Measurements from ENCODE around the gene FLYWCH2.

FLYWCH2 gene

GRCh38 chr16:2845116-2845515 lies 37.9 kb upstream of the FLYWCH2 start:
- H3K27me3 ChIP-seq (ENCODE audit: low read depth): no peaks in the 10 kb centered on the region
- in situ Hi-C loops (cut with MboI; ENCODE audit: low sequenced_read_pairs): no loop called here
- H3K4me3 ChIP-seq: no peak overlapping the region
- H3K4me1 ChIP-seq: peaks cover 9% of the 10 kb centered on the region
- H3K9me3 ChIP-seq: peaks cover 5% of the 10 kb centered on the region; the same call in 1 of the 2 replicates
- no peak for DNase-seq (ENCODE audit: low spot score in 2 of 2)
- no peaks in the 10 kb centered on the region for H3K36me3 ChIP-seq (replicated peaks)

- Histone ChIP-seq H3K9me3 (peaks cover 5% of the 10 kb centered on the region; the same call in 1 of the 2 replicates), H3K27me3 (ENCODE audit: low read depth) (no peaks in the 10 kb centered on the region), H3K4me3 (no peak overlapping the region), H3K4me1 (peaks cover 9% of the 10 kb centered on the region), H3K36me3 (replicated peaks) (no peaks in the 10 kb centered on the region)
- in situ Hi-C loops (cut with MboI; ENCODE audit: low sequenced_read_pairs): no loop called here
- no peak for DNase-seq (ENCODE audit: low spot score in 2 of 2)
These were observed 36.3 kb upstream of the FLYWCH2 start for GRCh38 chr16:2846511-2847310.

- in situ Hi-C loops (cut with MboI; ENCODE audit: low sequenced_read_pairs): no loop called here
These were observed 33.9 kb upstream of the FLYWCH2 start for GRCh38 chr16:2848933-2849725.

GRCh38 chr16:2852003-2852730 lies 30.8 kb upstream of the FLYWCH2 start:
- Histone ChIP-seq H3K4me3 (no peak overlapping the region), H3K9me3 (peaks cover 8% of the 10 kb centered on the region), H3K4me1 (no peaks in the 10 kb centered on the region), H3K27me3 (ENCODE audit: low read depth) (no peaks in the 10 kb centered on the region), H3K36me3 (replicated peaks) (no peaks in the 10 kb centered on the region)
- DNase-seq (ENCODE audit: low spot score in 2 of 2): no peak
- in situ Hi-C loops (cut with MboI; ENCODE audit: low sequenced_read_pairs): no loop called here

More at GRCh38 chr16:2848933-2849725, 33.9 kb upstream of the FLYWCH2 start:
- Histone ChIP-seq H3K9me3 (no peaks in the 10 kb centered on the region; the same call in 1 of the 2 replicates), H3K36me3 (replicated peaks) (no peaks in the 10 kb centered on the region), H3K4me1 (no peaks in the 10 kb centered on the region), H3K4me3 (no peak overlapping the region), H3K27me3 (ENCODE audit: low read depth) (no peaks in the 10 kb centered on the region)
- DNase-seq (ENCODE audit: low spot score in 2 of 2): no peak

GRCh38 chr16:2852731-2853507 lies 30.1 kb upstream of the FLYWCH2 start:
- no peak overlapping the region for H3K4me3 ChIP-seq
- in situ Hi-C loops (cut with MboI; ENCODE audit: low sequenced_read_pairs): no loop called here
- H3K27me3 ChIP-seq (ENCODE audit: low read depth): peaks cover 6% of the 10 kb centered on the region
- H3K36me3 ChIP-seq (replicated peaks): no peaks in the 10 kb centered on the region
- no peaks in the 10 kb centered on the region for H3K4me1 ChIP-seq
- peaks cover 8% of the 10 kb centered on the region for H3K9me3 ChIP-seq
- no peak for DNase-seq (ENCODE audit: low spot score in 2 of 2)

GRCh38 chr16:2853531-2854073 lies 29.4 kb upstream of the FLYWCH2 start:
- no peak for DNase-seq (ENCODE audit: low spot score in 2 of 2)
- Histone ChIP-seq H3K9me3 (peaks cover 8% of the 10 kb centered on the region), H3K4me3 (no peak overlapping the region), H3K36me3 (replicated peaks) (no peaks in the 10 kb centered on the region), H3K4me1 (no peaks in the 10 kb centered on the region), H3K27me3 (ENCODE audit: low read depth) (peaks cover 12% of the 10 kb centered on the region)
- in situ Hi-C loops (cut with MboI; ENCODE audit: low sequenced_read_pairs): no loop called here

GRCh38 chr16:2854700-2855309 lies 28.2 kb upstream of the FLYWCH2 start:
- H3K4me3 ChIP-seq: no peak overlapping the region
- H3K27me3 ChIP-seq (ENCODE audit: low read depth): peaks cover 18% of the 10 kb centered on the region
- no peaks in the 10 kb centered on the region for H3K4me1 ChIP-seq
- in situ Hi-C loops (cut with MboI; ENCODE audit: low sequenced_read_pairs): no loop called here
- H3K9me3 ChIP-seq: peaks cover 8% of the 10 kb centered on the region
- H3K36me3 ChIP-seq (replicated peaks): no peaks in the 10 kb centered on the region
- DNase-seq (ENCODE audit: low spot score in 2 of 2): no peak

GRCh38 chr16:2855536-2855935 lies 27.5 kb upstream of the FLYWCH2 start:
- DNase-seq (ENCODE audit: low spot score in 2 of 2): no peak
- in situ Hi-C loops (cut with MboI; ENCODE audit: low sequenced_read_pairs): no loop called here
- Histone ChIP-seq H3K4me1 (no peaks in the 10 kb centered on the region), H3K27me3 (ENCODE audit: low read depth) (peaks cover 18% of the 10 kb centered on the region), H3K36me3 (replicated peaks) (no peaks in the 10 kb centered on the region), H3K9me3 (peaks cover 8% of the 10 kb centered on the region), H3K4me3 (no peak overlapping the region)

- in situ Hi-C loops (cut with MboI; ENCODE audit: low sequenced_read_pairs): no loop called here
- no peaks in the 10 kb centered on the region for H3K4me1 ChIP-seq
- peak in 1 of 2 experiments; percentile 30 for DNase-seq (ENCODE audit: low spot score in 2 of 2)
- H3K4me3 ChIP-seq: no peak overlapping the region
- H3K9me3 ChIP-seq: peaks cover 8% of the 10 kb centered on the region
- H3K27me3 ChIP-seq (ENCODE audit: low read depth): peaks cover 18% of the 10 kb centered on the region
- H3K36me3 ChIP-seq (replicated peaks): no peaks in the 10 kb centered on the region
These were observed 26.8 kb upstream of the FLYWCH2 start for GRCh38 chr16:2856061-2856670.

GRCh38 chr16:2856686-2857450 lies 26.1 kb upstream of the FLYWCH2 start:
- Histone ChIP-seq H3K27me3 (ENCODE audit: low read depth) (peaks cover 18% of the 10 kb centered on the region), H3K4me1 (no peaks in the 10 kb centered on the region), H3K9me3 (peaks cover 8% of the 10 kb centered on the region), H3K36me3 (replicated peaks) (no peaks in the 10 kb centered on the region), H3K4me3 (no peak overlapping the region)
- in situ Hi-C loops (cut with MboI; ENCODE audit: low sequenced_read_pairs): no loop called here
- no peak for DNase-seq (ENCODE audit: low spot score in 2 of 2)

- no peak for DNase-seq (ENCODE audit: low spot score in 2 of 2)
- no peaks in the 10 kb centered on the region for H3K4me1 ChIP-seq
- H3K9me3 ChIP-seq: peaks cover 8% of the 10 kb centered on the region
- no peak within 1 kb of the TSS for H3K4me3 ChIP-seq
- H3K36me3 ChIP-seq (replicated peaks): no peaks in the 10 kb centered on the region
- H3K27me3 ChIP-seq (ENCODE audit: low read depth): peaks cover 18% of the 10 kb centered on the region
- in situ Hi-C loops (cut with MboI; ENCODE audit: low sequenced_read_pairs): no loop called here
These were observed 25.4 kb upstream of the FLYWCH2 start, which contains the start of gene PRSS22 for GRCh38 chr16:2857451-2858244. Gene PRSS22 (minus strand): TSS chr16:2858170. CDS start chr16:2858104, 66 bp downstream.
